Stomach (tissue), 4 donors: ENCODE measurements around the gene LCN10.

ENCODE experiments used
- CTCF ChIP-seq, 7 experiments: fragments of 450-650 bp in 4 of 7; fragments of 200-600 bp in 3 of 7; sonication (generic) in 3 of 7; IDR thresholded peaks; one replicate each; pipeline ENCODE4 v1.5.1; 2016 to 2019; ENCODE audit warnings: antibody characterized with exemption in 7 of 7, control low read depth in 2 of 7, mild to moderate bottlenecking in 1 of 7
- EP300 ChIP-seq: sonication (generic); formaldehyde crosslinking; IDR thresholded peaks from one replicate; pipeline ENCODE4 v1.6.1; 2017; ENCODE audit warnings: antibody characterized with exemption
- POLR2A ChIP-seq, 4 donors: fragments of 450-650 bp; IDR thresholded peaks; one replicate each; pipeline ENCODE4 v1.6.1; 2016; ENCODE audit warnings: antibody characterized with exemption in 4 of 4, control low read depth in 2 of 4, mild to moderate bottlenecking in 1 of 4, moderate library complexity in 1 of 4
- POLR2AphosphoS5 ChIP-seq, 3 donors: sonication (generic); formaldehyde crosslinking; IDR thresholded peaks; one replicate each; pipeline ENCODE4 v1.6.1; 2016; ENCODE audit warnings: antibody characterized with exemption in 3 of 3

GRCh38 chr9:136728548-136729123 lies 14.1 kb downstream of the LCN10 start:
- TF ChIP-seq CTCF (IDR thresholded peaks at IDR 0.05) (no peak), EP300 (no peak), POLR2A (IDR thresholded peaks at IDR 0.05) (no peak), POLR2AphosphoS5 (IDR thresholded peaks at IDR 0.05) (no peak)
